ENCODE results near the gene PRRC1.
A peak's percentile ranks its signal among the peaks of the same experiment; 100 is the strongest.
"Not testable (repeated sequence)": the region's sequence is repeated elsewhere in the genome, so short reads cannot be mapped to it uniquely, and the experiment has no call there.

PRRC1 gene

DNA sequence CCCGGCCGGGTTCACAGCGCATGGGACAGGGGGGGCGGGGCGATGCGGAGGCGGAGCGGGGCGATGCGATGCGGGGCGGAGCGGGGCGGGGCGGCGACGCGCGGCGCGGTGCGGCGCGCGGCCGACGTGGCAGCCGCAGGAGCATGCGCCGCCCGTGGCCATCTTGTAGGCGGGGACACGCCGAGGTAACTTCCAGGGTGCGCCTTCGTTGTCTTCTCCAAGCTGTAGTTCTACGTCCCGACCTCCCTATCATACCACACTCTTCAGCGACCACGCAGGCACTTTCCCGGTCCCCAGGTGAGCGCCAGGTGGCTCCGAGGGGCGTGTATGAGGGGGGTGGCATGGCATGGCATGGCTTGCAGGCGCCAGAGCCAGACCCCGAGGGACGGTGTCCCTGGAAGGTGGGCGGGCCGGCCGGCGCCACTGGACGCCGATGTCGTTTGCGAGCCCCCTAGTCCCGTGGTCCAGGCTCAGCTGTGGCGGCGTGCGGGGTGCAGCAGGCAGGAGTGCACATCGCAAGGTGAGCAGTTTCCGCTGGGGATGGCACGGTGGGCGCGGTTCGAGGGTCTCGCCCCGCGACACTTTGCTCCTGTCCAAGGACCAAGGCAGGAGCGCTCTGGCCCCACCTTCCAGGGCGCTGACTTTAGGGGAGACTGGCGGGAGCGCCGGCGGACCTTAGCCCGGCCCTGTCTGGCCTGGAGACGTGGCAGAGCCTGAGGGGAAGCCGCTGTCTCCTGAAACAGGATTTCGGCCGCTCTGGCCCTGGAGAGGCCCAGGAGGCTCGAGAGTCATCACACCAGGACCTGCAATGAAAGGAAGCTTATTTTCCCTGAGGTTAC lies at the start of gene PRRC1:
PRRC1 (plus strand) TSS at position 161 of the 839 bp plus-strand sequence. CDS start 5,840 bp downstream, outside the sequence.
- peak; percentile 67 for DNase-seq

DNA sequence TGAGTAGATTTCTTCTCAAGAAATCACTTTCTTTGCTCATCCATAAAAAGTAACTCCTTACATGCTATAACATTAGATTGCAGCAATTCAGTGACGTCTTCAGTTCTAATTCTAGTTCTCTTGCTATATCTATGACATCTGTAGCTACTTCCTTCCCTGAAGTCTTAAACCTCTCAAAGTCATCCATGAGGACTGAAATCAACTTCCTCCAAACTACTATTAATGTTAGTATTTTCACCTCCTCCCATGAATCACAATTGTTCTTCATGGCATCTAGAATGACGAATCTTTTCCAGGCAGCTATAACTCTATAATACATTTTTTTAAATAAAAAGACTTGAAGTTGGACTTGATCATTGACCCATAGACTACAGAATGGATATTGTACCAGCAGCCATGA lies 46.2 kb upstream of the PRRC1 start:
- no peak for DNase-seq

DNA sequence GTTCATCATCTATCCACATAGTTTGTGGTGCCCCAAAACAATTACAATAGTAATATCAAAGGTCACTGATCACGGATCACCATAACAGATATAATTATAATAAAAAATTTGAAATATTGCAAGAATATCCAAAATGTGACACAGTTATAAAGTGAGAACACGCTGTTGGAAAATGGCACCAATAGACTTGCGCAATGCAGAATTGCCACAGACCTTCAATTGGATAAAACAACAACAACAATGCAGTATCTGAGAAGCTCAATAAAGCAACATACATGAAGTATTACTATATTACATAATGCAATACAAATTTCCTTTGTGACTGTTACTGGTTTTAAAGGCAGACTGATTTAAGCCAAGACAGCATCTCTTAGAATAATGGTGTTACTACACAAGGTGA lies 44.7 kb upstream of the PRRC1 start:
- no peak for DNase-seq

DNA sequence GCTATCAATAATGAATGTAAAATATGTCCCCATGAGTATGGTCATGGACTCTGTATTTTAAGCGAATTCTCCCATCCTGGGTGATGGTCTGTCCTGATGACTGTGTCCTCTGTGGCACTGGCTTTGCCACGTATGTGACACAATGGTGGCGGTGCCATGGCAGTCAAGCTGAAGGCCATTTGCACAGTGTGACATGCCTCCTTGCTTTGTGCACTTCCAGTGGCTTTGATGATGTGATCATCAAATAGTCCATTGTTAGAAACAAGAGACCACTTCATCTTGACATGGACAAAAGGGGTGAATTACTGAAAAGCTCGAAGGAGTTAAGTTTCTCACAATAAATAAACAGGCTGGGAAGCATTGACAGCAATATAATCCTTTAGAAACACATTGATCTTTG lies 31.0 kb upstream of the PRRC1 start:
- DNase-seq: no peak

DNA sequence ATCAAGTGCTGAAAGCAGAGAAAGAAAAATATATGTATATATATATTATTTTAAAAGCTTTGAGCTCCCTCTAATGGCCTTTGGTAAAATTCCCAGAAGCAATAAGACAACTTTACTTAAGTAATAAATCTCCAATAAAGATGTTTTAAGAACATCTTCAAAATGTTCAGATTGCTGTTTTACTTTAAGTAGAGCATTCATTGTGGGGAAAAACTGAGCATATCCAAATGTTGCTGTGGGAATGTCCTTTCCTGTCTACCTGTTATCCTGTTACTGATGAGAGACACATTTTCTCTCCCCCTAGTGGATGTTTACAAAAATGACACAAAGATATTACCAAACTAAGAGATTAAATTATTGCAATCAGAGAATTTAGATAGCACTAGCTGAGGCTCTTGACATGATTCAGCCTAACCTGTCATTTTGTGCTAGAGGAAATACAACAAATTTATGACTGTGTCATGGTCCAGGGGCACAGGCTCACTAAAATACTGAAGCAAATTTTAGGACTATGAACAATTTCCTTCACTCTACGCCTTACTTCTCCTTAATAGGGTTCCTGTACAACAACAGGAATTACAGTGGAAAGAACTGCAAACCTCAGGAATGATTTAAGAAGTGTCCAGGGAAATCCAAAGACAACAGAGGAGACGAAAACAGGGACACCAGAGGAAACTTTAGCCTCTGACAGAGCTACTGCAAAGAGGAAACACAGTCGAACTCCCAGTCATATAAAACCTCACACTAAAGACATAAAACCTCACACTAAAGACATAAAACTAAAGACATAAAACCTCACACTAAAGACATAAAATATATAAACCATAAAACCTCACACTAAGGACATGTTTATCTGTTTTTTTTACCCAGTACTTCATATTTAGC lies 24.3 kb upstream of the PRRC1 start:
- DNase-seq: peak; percentile 18

DNA sequence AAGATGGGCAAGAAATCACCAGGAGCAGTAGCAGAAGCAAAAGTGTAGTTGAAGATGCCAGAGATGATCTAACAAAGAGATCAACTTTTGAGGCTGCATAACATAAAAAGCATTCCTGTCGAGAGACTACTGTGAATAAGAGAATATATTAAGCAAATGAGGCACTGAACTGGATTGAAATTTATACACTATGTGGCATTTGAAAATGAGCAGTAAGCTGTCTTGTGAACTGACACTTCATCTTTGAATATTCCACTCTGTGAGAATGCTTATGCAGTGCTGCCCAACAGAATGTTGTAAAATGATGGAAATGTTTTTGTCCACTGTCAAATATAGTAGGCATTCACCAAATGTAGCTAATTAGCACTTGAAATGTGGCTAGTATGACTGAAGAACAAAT lies 18.9 kb upstream of the PRRC1 start:
- no peak for DNase-seq

DNA sequence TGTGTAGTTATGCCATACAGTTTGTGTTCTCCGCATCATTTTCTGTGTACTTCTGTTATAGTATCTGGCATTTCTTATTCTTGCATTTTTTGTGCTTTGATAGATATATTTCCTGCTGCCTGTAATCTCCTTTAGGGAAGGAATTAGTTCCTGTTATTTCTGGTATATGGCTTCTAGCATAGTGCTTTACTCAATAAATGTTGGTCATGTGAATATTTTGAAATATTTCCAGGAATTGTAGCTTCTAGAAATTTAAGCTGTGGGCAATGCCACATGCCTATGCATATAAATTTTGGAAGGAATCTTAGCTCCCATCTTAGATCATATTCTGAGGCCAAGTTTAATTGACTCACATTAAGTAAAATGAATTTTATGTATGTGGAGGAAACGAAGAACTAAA lies 11.5 kb upstream of the PRRC1 start:
- no peak for DNase-seq

DNA sequence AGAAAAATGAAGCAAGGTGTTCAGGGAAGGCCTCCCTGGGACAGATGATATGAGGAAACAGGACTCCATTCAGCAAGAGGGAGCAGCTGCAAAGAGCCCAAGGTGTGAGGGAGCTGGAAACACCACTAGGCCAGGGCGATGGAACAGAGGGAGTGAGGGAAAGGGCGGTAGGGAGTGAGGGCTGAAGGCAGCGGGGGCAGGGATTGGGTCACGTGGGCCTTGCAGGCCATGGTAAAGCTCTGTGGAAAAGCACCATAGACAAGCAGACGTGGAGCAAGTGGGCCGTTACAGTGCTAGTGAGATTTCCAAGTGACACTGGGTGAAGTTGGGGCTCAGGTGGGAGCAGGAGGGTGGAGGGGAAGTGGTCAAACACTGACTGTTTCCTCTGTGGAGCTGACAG lies 10.8 kb upstream of the PRRC1 start:
- no peak for DNase-seq

DNA sequence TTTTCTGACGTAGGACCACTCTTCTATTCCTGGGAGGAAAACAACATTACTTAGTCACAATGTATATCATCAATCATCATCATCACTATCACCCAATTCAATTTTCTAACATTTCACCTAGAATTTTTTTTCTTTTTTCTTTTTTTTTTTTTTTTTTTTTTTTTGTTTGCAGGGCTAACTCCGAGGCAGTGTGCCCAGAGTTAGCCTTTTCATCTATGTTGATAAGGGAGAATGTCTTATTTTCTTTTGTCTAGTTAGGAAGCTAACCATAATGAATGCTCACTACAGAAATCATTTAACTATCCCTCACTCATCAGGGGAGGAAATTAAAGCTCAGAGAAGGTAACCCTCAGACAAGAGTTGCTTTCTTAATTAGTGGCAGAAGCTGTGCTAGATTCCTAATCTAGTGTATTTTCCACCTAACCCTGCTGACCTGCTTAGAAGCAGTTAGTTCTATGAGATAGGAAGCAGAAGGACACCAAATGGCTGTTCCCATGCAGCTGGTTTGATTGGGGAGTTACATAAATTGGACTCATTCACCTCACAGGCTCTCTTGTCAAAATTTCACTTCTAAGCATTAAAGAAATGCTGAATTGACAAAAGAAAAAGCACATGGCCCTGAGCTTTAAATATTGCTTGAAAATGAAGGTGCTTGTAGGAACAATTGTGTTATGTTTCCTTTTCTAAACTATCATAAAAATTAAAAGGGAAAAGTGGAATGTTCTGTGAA lies 8.6 kb upstream of the PRRC1 start:
- no peak for DNase-seq

DNA sequence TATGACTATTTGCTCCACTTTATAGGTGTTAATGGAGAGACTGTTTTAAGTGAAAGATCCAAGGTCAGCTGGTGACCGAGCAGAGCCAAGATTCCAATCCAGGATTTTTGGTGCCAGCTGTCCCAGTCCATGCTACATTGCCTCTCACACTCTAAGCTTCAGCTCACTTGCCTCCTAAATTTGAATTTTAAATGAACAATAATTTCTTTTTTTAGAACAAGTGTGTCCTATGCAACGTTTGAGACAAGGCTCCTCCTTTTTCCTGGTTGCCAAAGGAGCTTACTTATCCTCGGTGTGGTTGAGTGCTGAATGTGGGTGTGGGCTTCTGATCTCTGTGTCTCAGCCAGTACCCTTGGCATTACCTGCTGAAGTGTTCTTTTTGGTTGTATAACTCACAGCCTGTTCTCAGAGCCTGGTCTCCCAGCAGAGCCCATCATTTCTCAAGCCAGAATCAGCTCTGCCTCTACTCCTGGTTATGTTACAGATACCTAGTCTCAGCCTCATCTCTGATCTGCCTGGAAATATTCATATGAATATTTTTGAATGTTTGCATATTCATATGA lies 4.0 kb upstream of the PRRC1 start:
- DNase-seq: no peak

DNA sequence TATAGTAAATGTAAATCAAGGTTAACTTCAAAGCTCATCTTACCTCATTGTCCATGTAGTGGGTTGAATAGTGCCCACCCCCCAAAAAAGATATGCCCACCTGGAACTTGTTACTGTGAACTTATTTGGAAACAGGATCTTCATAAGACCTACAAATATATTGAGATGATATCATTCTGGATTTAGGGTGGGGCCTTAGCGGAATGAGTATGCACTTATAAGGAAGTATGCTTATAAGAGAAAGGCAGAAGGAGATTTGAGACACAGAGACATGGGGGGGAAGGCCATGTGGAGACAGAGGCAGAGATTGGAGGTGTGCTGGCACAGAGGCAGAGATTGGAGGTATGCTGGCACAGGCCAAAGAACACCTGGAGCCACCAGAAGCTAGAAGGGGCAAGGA lies 2.6 kb upstream of the PRRC1 start:
- no peak for DNase-seq

DNA sequence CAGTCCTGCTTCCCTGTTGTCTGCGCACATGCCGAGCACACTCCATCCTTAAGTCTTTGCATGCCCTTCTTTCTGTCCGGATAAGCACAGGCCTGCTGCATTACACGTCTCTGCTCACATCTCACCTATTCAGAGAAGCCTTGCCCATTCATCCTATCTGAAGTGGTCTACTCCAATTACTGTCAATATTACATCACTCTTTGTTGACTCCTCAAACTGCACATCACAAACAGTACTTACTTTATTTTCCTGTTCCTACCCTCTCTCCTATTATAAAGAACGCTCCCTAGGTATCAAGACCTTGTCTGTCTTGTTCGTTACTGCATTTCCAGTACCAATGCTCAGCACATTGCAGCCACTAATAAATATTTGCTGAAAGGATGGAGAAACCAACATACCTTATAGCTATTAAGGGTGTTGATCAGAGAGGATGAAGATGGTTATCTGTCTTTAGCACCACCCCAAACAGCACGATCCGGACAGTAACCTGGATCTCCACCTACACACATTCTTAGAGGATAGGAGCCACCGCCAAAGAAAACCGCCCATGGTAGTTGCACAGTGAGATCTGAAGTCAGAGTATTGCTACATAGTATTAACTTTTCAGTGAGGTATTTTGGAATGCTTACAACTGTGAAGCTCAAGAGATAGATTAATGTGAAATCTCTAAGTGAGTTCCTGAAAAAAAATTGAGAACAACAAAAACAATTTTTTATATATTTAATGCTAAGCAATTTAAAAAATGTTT lies 1.6 kb upstream of the PRRC1 start:
- peak; percentile 14 for DNase-seq

DNA sequence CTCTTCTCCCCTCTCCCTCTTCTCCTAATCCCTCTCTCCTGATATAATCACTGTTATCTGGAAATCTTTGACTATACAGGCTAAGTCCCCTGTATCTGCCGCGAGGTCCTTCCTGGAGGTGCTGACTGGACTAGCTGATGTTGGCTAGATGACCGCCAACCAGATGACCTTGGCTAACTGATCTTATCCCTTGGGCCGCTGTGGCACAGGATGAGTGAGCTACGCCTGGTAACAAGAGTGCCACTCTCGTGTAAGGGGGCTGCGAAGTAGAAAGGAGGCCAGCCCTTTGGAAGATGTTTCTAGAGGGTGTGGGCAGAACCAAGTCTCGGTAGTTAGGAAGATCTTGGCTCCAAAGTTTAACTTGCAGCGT lies 345 bp upstream of the PRRC1 start:
- no peak for DNase-seq

DNA sequence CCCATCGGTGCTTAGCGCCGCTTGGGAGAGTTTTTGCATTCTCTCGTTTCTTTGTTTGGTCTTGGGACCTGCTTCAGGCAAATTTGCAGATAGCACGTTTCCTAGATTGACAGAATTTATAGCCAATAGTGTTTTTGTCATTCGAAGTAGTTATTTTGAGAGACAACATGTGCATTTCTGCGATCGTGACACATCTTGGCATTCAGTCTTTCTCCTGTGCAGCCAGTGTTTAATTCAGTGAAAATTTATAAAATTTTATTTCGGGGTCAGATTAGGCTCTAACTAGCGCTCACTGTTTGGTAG lies 830 bp downstream of the PRRC1 start:
- peak; percentile 22 for DNase-seq

DNA sequence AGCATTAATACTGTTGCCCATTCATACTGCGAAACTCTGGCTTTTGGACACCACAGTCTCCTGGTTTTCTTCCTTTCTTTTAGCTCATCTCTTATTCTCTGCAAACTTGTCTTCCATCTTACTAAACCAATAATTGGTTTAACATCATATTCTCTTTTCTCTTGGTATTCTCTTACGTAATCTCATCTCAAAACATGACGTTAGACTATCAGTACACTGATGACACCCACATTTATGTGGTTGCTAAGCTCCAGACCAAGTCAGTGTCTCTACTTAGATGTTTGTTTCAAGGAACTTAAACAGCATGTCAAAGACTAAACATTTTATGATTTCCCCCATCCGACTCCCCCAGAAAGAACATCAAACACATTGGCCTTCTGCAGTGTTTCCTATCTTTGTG lies 2.1 kb downstream of the PRRC1 start:
- DNase-seq: no peak

DNA sequence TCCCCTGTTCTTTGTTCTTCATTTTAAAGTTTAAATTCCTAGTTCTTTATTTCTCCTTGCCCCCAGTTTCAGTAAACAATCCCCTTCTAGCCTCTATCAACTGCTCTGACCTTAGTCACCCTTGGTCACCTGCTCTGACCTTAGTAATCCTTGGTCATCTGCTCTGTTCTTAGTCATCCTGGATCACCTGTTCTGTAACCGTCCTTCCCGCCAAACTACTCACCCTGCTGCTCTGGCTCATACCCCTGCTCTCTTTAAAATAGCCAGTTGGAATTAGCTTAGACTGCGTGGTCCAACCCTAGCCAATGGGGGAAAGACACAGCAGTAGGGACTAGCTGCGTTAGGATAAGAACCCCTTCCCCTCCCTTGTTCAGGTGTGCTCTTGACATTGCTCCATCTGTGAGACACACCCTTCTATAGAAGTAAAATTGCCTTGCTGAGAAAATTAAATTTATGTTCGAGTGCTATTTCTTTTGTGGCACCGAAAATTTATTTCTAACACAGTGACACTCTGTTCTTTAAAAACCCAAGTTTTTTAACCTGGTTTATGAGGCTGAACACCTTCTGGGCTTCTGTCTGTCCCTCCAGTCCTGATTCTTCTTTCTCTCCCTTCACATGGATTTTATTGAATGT lies 3.8 kb downstream of the PRRC1 start:
- no peak for DNase-seq

DNA sequence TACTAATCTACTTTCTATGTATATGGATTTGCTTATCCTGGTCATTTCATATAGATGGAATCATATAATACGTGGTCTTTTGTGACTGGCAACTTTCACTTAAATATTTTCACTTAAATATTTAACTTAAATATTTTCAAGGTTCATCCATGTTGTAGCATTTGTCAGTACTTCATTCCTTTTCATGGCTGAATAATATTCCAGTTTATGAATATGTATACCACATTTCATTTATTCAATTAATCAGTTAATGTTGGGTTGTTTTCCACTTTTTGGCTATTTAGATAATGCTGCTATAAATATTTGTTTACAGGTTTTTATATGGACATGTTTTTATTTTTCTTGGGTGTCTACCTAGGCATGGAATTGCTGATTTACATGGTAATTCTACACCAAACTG lies 7.7 kb downstream of the PRRC1 start:
- DNase-seq: no peak

DNA sequence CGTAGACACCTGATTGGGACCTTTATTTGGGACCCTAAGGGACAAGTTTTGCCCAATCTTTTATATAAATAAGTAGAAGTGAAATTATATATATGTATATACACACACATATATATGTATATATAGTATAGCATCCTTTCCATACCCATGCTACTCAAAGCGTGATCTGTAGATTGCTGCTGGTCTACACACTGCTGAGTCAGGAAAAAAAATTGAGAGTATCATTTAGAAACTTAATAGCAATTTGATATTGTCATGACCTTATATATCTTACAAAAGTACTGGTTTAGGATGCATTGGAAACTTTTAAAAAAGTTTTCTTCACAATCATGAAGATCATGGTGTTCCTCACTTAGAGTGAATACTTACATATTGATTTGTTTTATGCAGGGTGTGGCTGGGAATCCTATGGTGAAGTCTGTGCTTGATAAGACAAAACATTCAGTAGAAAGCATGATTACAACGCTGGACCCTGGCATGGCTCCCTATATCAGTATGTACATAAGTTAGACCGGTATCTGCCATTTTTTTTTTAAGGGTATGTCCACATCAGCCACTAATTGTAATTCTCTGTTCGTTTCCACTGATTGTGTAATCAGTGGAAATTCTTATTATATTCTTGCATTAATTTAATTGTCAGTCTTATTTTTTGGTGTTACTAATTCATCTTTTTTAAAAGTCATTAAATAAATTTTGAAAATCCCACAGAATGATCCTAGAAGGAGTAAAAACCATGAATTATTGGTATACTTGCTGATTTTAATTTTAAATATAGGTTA lies 12.7 kb downstream of the PRRC1 start:
- no peak for DNase-seq

DNA sequence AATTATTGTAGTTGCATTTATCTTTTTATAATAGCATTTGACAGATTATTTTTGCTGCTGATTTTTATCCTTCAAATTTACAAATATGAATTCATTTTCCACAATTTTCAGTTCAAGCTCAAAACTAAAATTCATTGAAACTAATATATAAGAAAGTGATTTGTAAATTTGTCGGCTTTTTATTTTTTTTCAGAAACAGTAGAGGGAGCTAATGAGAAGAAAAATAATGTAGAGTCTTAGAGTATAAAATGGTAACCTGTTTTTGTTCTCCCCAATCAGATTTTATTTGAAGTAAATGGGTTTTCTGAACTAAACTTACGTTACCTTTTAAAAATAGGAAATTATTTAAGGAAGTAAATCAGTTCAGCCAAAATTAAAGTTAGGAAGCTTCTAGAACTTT lies 19.2 kb downstream of the PRRC1 start:
- no peak for DNase-seq

DNA sequence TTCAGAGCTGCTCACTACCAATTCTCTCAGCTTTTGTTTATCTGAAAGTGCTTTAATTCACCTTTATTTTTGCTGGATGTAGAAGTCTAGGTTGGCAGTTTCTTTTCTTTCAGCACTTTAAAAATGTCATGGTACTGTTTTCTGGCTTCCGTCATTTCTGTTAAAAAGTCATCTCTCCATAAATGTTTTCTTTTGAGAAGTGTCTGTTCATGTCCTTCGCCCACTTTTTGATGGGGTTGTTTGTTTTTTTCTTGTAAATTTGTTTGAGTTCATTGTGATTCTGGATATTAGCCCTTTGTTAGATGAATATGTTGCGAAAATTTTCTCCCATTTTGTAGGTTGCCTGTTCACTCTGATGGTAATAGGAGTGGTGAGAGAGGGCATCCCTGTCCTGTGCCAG lies 23.1 kb downstream of the PRRC1 start:
- not testable (repeated sequence) for DNase-seq

DNA sequence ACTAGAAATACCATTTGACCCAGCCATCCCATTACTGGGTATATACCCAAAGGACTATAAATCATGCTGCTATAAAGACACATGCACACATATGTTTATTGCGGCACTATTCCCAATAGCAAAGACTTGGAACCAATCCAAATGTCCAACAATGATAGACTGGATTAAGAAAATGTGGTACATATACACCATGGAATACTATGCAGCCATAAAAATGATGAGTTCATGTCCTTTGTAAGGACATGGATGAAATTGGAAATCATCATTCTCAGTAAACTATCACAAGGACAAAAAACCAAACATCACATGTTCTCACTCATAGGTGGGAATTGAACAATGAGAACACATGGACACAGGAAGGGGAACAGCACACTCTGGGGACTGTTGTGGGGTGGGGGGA lies 27.8 kb downstream of the PRRC1 start:
- not testable (repeated sequence) for DNase-seq

All from NCI-H1436 (cell line).